MCF 10A (cell line): ENCODE results near the gene ADGRF4. TPM values are rescaled to one million over a fixed set of nuclear protein-coding genes. Genes with fewer than 3 reads are reported as not detected.
A peak's percentile ranks its signal among the peaks of the same experiment; 100 is the strongest.

Experiments used
- BruUV-seq: library from RNA; stranded (reverse); fragments of 400-500 nt; replicated peaks from 2 replicates; lab custom pipeline; 2021; lab: Mats Ljungman, UMichigan
- CTCF ChIA-PET: fragments of 300-600 bp; sonication (Branson Sonifier 250); formaldehyde crosslinking; extraction: SDS; loops from one replicate; lab custom pipeline; 2021; ENCODE audit warnings: antibody characterized with exemption, inconsistent platforms; lab: Yijun Ruan, JAX
- POLR2A ChIA-PET: fragments of 300-600, 350-650 bp; sonication (Branson Sonifier 250); formaldehyde crosslinking; extraction: SDS; loops from one replicate; lab custom pipeline; 2020; ENCODE audit warnings: antibody characterized with exemption, inconsistent platforms; lab: Yijun Ruan, JAX
- DNase-seq: peaks from one replicate; pipeline ENCODE4 v3.0.0-alpha.2; 2018; ENCODE audit not compliant: unreplicated experiment
- H3K27ac Mint-ChIP-seq: one replicate; pipeline ENCODE4 v1.8.0; 2022; ENCODE audit warnings: mild to moderate bottlenecking, low read depth, mixed read lengths; ENCODE audit not compliant: unreplicated experiment
- H3K27me3 Mint-ChIP-seq: one replicate; pipeline ENCODE4 v1.8.0; 2022; ENCODE audit warnings: mixed read lengths; ENCODE audit not compliant: insufficient read depth, unreplicated experiment
- H3K36me3 Mint-ChIP-seq: one replicate; pipeline ENCODE4 v1.8.0; 2022; ENCODE audit warnings: mild to moderate bottlenecking, moderate library complexity, mixed read lengths; ENCODE audit not compliant: insufficient read depth, unreplicated experiment
- H3K4me1 Mint-ChIP-seq: one replicate; pipeline ENCODE4 v1.8.0; 2022; ENCODE audit warnings: mixed read lengths; ENCODE audit not compliant: insufficient read depth, unreplicated experiment
- H3K4me3 Mint-ChIP-seq: one replicate; pipeline ENCODE4 v1.8.0; 2022; ENCODE audit warnings: mild to moderate bottlenecking, moderate library complexity, mixed read lengths; ENCODE audit not compliant: unreplicated experiment
- H3K9me3 Mint-ChIP-seq: one replicate; pipeline ENCODE4 v1.8.0; 2022; ENCODE audit warnings: mixed read lengths; ENCODE audit not compliant: unreplicated experiment
- CTCF ChIP-seq: fragments of 200-600 bp; IDR thresholded peaks from one replicate; pipeline ENCODE4 v1.8.0; 2022; ENCODE audit warnings: antibody characterized with exemption, mild to moderate bottlenecking; ENCODE audit not compliant: unreplicated experiment
- intact Hi-C: fragments of 100-400 bp; cut with micrococcal nuclease; formaldehyde crosslinking; loops from 2 replicates; pipeline ENCODE4 v1.14.1; 2022
- total RNA-seq: library from RNA; stranded (reverse); gene quantifications from 2 replicates; pipeline ENCODE4 v1.2.3, GENCODE V29; 2022

ADGRF4 gene
- total RNA-seq, 1 experiment from 2014 or later = 1.2 TPM

- Mint-ChIP-seq H3K9me3 (no peaks in the 10 kb centered on the region), H3K27me3 (no peaks in the 10 kb centered on the region), H3K4me1 (no peaks in the 10 kb centered on the region), H3K4me3 (no peak overlapping the region), H3K36me3 (no peaks in the 10 kb centered on the region), H3K27ac (no peak overlapping the region)
- CTCF ChIA-PET = interaction anchor here (0.6 to 2.2 kb wide), 7 partner anchors 25 to 1657 kb away, joined by 3 to 25 read pairs (median 4); no protein-coding TSS in a partner anchor
- no peak for TF ChIP-seq CTCF
- intact Hi-C loops = loop anchor here (1.0 kb wide), 1 partner anchor 44 kb away; no protein-coding TSS in a partner anchor
- POLR2A ChIA-PET = no interaction called here
- BruUV-seq = no TSS peak
- DNase-seq = no peak
Measured at GRCh38 chr6:47690791-47691190, 7.6 kb upstream of the ADGRF4 start.

GRCh38 chr6:47697925-47698324, 455 bp upstream of the ADGRF4 start:
- Mint-ChIP-seq H3K27ac (peak overlapping the region; percentile 95), H3K27me3 (no peaks in the 10 kb centered on the region), H3K9me3 (no peaks in the 10 kb centered on the region), H3K4me3 (peak overlapping the region; percentile 65), H3K4me1 (peaks cover 36% of the 10 kb centered on the region), H3K36me3 (no peaks in the 10 kb centered on the region)
- ChIA-PET POLR2A (interaction anchor here (1.0 to 4.8 kb wide), 6 partner anchors 14 to 69 kb away, joined by 3 to 84 read pairs (median 9); no protein-coding TSS in a partner anchor), CTCF (interaction anchor here (0.7 to 2.0 kb wide), 3 partner anchors 34 to 82 kb away, joined by 3 to 13 read pairs (median 3); no protein-coding TSS in a partner anchor)
- intact Hi-C loops = no loop called here
- TF ChIP-seq CTCF = no peak
- DNase-seq = no peak
- BruUV-seq = no TSS peak

GRCh38 chr6:47700053-47700452, 1.7 kb downstream of the ADGRF4 start:
- H3K36me3 Mint-ChIP-seq = no peaks in the 10 kb centered on the region
- H3K4me1 Mint-ChIP-seq = peaks cover 36% of the 10 kb centered on the region
- no peaks in the 10 kb centered on the region for H3K9me3 Mint-ChIP-seq
- POLR2A ChIA-PET = interaction anchor here (0.5 to 4.8 kb wide), 16 partner anchors 10 to 1762 kb away, joined by 3 to 84 read pairs (median 5); no protein-coding TSS in a partner anchor
- no TSS peak for BruUV-seq
- H3K27me3 Mint-ChIP-seq = no peaks in the 10 kb centered on the region
- no peak for TF ChIP-seq CTCF
- intact Hi-C loops = loop anchor here (2.0 kb wide), 1 partner anchor 31 kb away; no protein-coding TSS in a partner anchor
- peak overlapping the region; percentile 48 for H3K4me3 Mint-ChIP-seq
- peak overlapping the region; percentile 95 for H3K27ac Mint-ChIP-seq
- DNase-seq = peak; percentile 94
- CTCF ChIA-PET = interaction anchor here (1.7 to 2.1 kb wide), 3 partner anchors 34 to 66 kb away, joined by 6 to 12 read pairs (median 10); no protein-coding TSS in a partner anchor

GRCh38 chr6:47700596-47700995, 2.2 kb downstream of the ADGRF4 start:
- Mint-ChIP-seq H3K4me1 (peaks cover 36% of the 10 kb centered on the region), H3K27me3 (no peaks in the 10 kb centered on the region), H3K4me3 (peak overlapping the region; percentile 48), H3K36me3 (no peaks in the 10 kb centered on the region), H3K9me3 (no peaks in the 10 kb centered on the region), H3K27ac (peak overlapping the region; percentile 95)
- no peak for DNase-seq
- intact Hi-C loops = loop anchor here (2.0 kb wide), 1 partner anchor 30 kb away; no protein-coding TSS in a partner anchor
- ChIA-PET CTCF (interaction anchor here (0.6 to 2.1 kb wide), 4 partner anchors 33 to 1817 kb away, joined by 4 to 10 read pairs (median 6); no protein-coding TSS in a partner anchor), POLR2A (interaction anchor here (0.6 to 4.8 kb wide), 12 partner anchors 10 to 1762 kb away, joined by 3 to 84 read pairs (median 5); no protein-coding TSS in a partner anchor)
- TF ChIP-seq CTCF = no peak
- no TSS peak for BruUV-seq
